Pancreas (tissue), 10 donors: ENCODE measurements around the gene CD1E. TPM values are rescaled to one million over a fixed set of nuclear protein-coding genes. Genes with fewer than 3 reads are reported as not detected.

ENCODE experiments used
- ATAC-seq, 4 donors: fragments of 200-7000 bp; cut with Tn5 transposase; one replicate each; pipeline versions ENCODE4 v1.8.0 to v1.9.1; 2020; ENCODE audit warnings: mild to moderate bottlenecking in 4 of 4, moderate library complexity in 4 of 4
- DNase-seq, 6 donors: peaks; one replicate each; pipeline ENCODE4 v3.0.0-alpha.2; 2020
- FAIRE-seq: peaks from 2 replicates; lab custom pipeline; 2012; peaks lifted over from hg19 to GRCh38; lab: Jason Lieb, UNC
- H3K27ac ChIP-seq, 4 donors: fragments of 200-600 bp; sonication (generic); 1 replicate in 3 of 4; 2 replicates in 1 of 4; pipeline versions ENCODE4 v1.5.0 to v1.8.0; 2020
- H3K27me3 ChIP-seq, 4 donors: fragments of 200-600 bp; one replicate each; pipeline ENCODE4 v1.8.0; 2021
- H3K36me3 ChIP-seq, 3 donors: fragments of 200-600 bp; sonication (generic) in 1 of 3; one replicate each; pipeline versions ENCODE4 v1.5.0 to v1.8.0; 2020 to 2021
- H3K4me1 ChIP-seq, 3 donors: fragments of 200-600 bp; one replicate each; pipeline ENCODE4 v1.8.0; 2021
- H3K4me3 ChIP-seq, 4 donors: fragments of 200-600 bp; sonication (generic) in 2 of 4; one replicate each; pipeline versions ENCODE4 v1.5.0 to v1.8.0; 2020 to 2021
- H3K9me3 ChIP-seq, 4 donors: fragments of 200-600 bp; one replicate each; pipeline ENCODE4 v1.8.0; 2021
- CTCF ChIP-seq, 4 donors: fragments of 200-600 bp; sonication (generic) in 3 of 4; IDR thresholded peaks; one replicate each; pipeline versions ENCODE4 v1.5.0 to v1.8.0; 2021; ENCODE audit warnings: antibody characterized with exemption in 4 of 4
- WGBS, 2 donors: extraction: QIAGEN DNeasy Blood & Tissue Kit; methylation state at CpG; one replicate each; pipeline ENCODE4 v1.1.7; 2013; 5-methylcytosine and 5-hydroxymethylcytosine counted together
- intact Hi-C, 3 donors: fragments of 100-400 bp; cut with DNase I; formaldehyde crosslinking; loops; one replicate each; pipeline versions ENCODE4 v1.11.1 to v1.14.2; 2022
- polyA plus RNA-seq, 2 donors: library from polyadenylated mRNA; stranded (reverse); fragments of 200-250 nt; gene quantifications; one replicate each; pipeline ENCODE4 v1.2.3, GENCODE V29; 2013
- total RNA-seq, 6 donors: library from RNA; stranded (reverse); fragmentation: NEBNext Ultra II Directional in 4 of 6; extraction: Animal tissue kit (Norgen Biotek cat#: 25700) in 4 of 6; gene quantifications; one replicate each; pipeline versions ENCODE4 v1.2.1 to v1.2.4, GENCODE V29; 2021 to 2023
- donor health status: healthy with polysubstance abuse.
- donor health status: DM: no; HTN: no; CAD: no; lungs with moderate emphysema.
- donor health status: DM: no; HTN: no; CAD: no.
- donor health status: control.
- donor health status: control.
- donor health status: Bipolar disorder and iron deficiency.
- donor health status: DM: yes; HTN: yes; CAD: no.
- donor health status: DM: no; HTN: no; CAD: no.
- donor health status: DM: no; HTN: no; CAD: no.
- donor health status: DM: yes; HTN: yes; CAD: no.

The CD1E gene
- total and polyA plus RNA-seq, 8 donors: 0.55 to 0.72 TPM; not detected in 6

DNA sequence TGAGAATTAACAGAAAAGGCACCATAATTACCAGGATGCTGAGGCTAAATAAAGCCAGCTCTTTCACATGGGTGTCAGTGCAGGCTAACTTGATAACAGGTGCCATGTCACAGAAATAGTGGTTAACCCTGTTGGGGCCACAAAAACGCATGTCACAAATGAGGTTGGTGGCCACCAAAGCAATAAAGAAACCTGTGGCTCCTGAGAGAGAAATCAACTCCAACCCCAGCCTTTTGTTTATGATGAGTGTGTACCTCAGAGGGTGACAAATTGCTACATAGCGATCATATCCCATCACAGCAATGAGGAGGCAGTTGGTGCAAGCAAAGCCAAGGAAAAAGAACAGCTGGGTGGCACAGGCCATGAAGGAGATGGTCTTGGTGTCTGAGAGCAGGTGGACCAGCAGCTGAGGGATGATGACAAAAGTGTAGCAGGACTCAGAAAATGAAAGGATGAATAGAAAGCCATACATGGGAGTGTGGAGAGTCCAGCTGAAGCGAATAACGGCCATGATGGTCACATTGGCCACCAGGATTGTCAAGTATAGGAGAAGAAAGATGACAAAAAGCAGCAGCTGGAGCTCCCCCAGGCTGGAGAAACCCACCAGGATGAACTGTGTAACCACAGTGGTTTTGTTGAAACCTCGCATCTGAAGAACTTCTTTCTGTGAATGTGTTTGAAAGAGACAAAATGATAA lies 45.3 kb downstream of the CD1E start, which contains the start of gene OR10T2:
OR10T2 (minus strand) TSS at position 649 of the 697 bp plus-strand sequence; CDS start at position 649, 0 bp downstream.
- intact Hi-C loops: no loop called here
- no peaks in the 10 kb centered on the region for H3K36me3 ChIP-seq
- no peak for DNase-seq
- peaks cover 0 to 3% (median 0%) of the 10 kb centered on the region in 4 donors for H3K27me3 ChIP-seq
- TF ChIP-seq CTCF (IDR thresholded peaks at IDR 0.05): no peak
- no peaks in the 10 kb centered on the region for H3K4me1 ChIP-seq
- no peak within 1 kb of the TSS for H3K27ac ChIP-seq
- WGBS, 2 donors: 53 to 56% methylated on average over 5 of the region's 5 CpGs
- no peak for ATAC-seq
- no peaks in the 10 kb centered on the region for H3K9me3 ChIP-seq
- no peak for FAIRE-seq
- H3K4me3 ChIP-seq: no peak within 1 kb of the TSS

- FAIRE-seq: no peak
These were observed 47.2 kb downstream of the CD1E start for GRCh38 chr1:158400871-158401270.

DNA sequence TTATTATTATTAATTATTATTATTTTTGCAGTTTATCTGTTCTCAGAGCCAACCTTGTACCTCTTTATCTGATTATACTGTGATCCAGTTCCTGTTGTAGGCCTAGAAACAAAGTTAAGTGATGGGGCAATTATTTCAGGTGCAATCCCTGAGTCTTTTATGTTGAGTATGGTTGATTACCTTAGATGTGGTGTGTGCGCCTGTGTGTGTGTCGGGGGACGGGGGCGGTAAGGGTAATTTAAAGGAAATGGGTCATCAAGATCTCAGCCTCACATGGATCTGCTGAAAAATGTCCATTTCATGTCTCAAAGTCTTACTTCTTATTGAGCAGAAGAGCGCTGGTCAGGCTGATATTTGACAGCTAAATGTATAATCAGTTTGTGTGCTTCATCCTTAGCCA lies 53.4 kb downstream of the CD1E start:
- FAIRE-seq (no peak), DNase-seq (no peak), ATAC-seq (no peak)
- H3K27ac ChIP-seq: no peak overlapping the region
- no peaks in the 10 kb centered on the region for H3K9me3 ChIP-seq
- no peak for TF ChIP-seq CTCF (IDR thresholded peaks at IDR 0.05)
- intact Hi-C loops: no loop called here
- no peaks in the 10 kb centered on the region for H3K36me3 ChIP-seq
- no peaks in the 10 kb centered on the region for H3K27me3 ChIP-seq
- H3K4me3 ChIP-seq: no peak overlapping the region
- 73% methylated on average over 5 of the region's 5 CpGs for WGBS, 2 donors
- H3K4me1 ChIP-seq: no peaks in the 10 kb centered on the region

More at GRCh38 chr1:158400871-158401270, 47.2 kb downstream of the CD1E start:
- Histone ChIP-seq H3K27ac (no peak overlapping the region), H3K4me3 (no peak overlapping the region), H3K27me3 (no peaks in the 10 kb centered on the region), H3K9me3 (no peaks in the 10 kb centered on the region), H3K36me3 (no peaks in the 10 kb centered on the region), H3K4me1 (no peaks in the 10 kb centered on the region)
- 55 to 56% methylated on average over 3 of the region's 3 CpGs for WGBS, 2 donors
- ATAC-seq (no peak), DNase-seq (no peak)
- intact Hi-C loops: no loop called here
- no peak for TF ChIP-seq CTCF (IDR thresholded peaks at IDR 0.05)

Other genes starting within 250 kb of the CD1E start
- 1 to 10 TPM in 2 of 6 donors, under 1 TPM in 4; 0.08 to 1.3 (median 0.40) TPM for gene CD1D, start 173.0 kb upstream of the CD1E start, total RNA-seq
- 1 to 10 TPM in 1 of 2 donors, under 1 TPM in 1; 0.95 to 1.2 TPM for gene CD1D, start 173.0 kb upstream of the CD1E start, polyA plus RNA-seq
- under 1 TPM in 1 of 6 donors, not detected in 5; 0.09 TPM for gene CD1A, start 99.5 kb upstream of the CD1E start, total RNA-seq
- not detected for gene CD1A, start 99.5 kb upstream of the CD1E start, polyA plus RNA-seq
- gene CD1C, start 64.0 kb upstream of the CD1E start, total RNA-seq: 1 to 10 TPM in 1 of 6 donors, under 1 TPM in 2, not detected in 3; 0.20 to 1.3 (median 0.52) TPM
- under 1 TPM in 1 of 2 donors, not detected in 1; 0.12 TPM for gene CD1C, start 64.0 kb upstream of the CD1E start, polyA plus RNA-seq
- under 1 TPM in 1 of 6 donors, not detected in 5; 0.19 TPM for gene CD1B, start 22.4 kb upstream of the CD1E start, total RNA-seq
- gene CD1B, start 22.4 kb upstream of the CD1E start, polyA plus RNA-seq: not detected
- gene OR10T2, start 45.6 kb downstream of the CD1E start, total RNA-seq: not detected
- not detected for gene OR10T2, start 45.6 kb downstream of the CD1E start, polyA plus RNA-seq
- gene OR10K2, start 72.3 kb downstream of the CD1E start, total RNA-seq: not detected
- not detected for gene OR10K2, start 72.3 kb downstream of the CD1E start, polyA plus RNA-seq
- not detected for gene OR10K1, start 107.9 kb downstream of the CD1E start, total RNA-seq
- gene OR10K1, start 107.9 kb downstream of the CD1E start, polyA plus RNA-seq: not detected
- not detected for gene OR10R2, start 118.3 kb downstream of the CD1E start, total RNA-seq
- not detected for gene OR10R2, start 118.3 kb downstream of the CD1E start, polyA plus RNA-seq
- not detected for gene OR6Y1, start 200.5 kb downstream of the CD1E start, total RNA-seq
- not detected for gene OR6Y1, start 200.5 kb downstream of the CD1E start, polyA plus RNA-seq
- not detected for gene OR6P1, start 216.7 kb downstream of the CD1E start, total RNA-seq
- not detected for gene OR6P1, start 216.7 kb downstream of the CD1E start, polyA plus RNA-seq
- not detected for gene OR10X1, start 226.0 kb downstream of the CD1E start, total RNA-seq
- not detected for gene OR10X1, start 226.0 kb downstream of the CD1E start, polyA plus RNA-seq